ENCODE results near the gene DPYD.

DNA sequence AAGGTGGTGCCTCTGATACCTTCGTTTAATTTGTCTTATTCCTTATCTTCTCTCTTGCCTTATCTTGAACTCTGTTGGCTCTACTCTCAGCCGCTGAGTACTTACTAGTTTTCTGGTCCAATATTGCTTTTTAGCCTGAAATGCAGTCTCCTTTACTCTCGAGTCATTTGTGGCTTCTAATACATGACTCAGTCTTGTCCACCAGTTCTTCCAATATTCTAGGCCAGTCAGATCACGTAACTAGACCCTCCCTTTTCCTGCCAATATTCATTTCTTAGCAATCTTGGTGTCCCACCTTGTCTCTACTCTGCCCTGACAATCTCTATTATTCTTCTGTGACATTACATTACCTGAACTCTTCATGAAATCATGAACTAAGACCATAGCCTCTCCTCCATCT, 555.8 kb downstream of the DPYD start:
- TF ChIP-seq, protein P1, sequence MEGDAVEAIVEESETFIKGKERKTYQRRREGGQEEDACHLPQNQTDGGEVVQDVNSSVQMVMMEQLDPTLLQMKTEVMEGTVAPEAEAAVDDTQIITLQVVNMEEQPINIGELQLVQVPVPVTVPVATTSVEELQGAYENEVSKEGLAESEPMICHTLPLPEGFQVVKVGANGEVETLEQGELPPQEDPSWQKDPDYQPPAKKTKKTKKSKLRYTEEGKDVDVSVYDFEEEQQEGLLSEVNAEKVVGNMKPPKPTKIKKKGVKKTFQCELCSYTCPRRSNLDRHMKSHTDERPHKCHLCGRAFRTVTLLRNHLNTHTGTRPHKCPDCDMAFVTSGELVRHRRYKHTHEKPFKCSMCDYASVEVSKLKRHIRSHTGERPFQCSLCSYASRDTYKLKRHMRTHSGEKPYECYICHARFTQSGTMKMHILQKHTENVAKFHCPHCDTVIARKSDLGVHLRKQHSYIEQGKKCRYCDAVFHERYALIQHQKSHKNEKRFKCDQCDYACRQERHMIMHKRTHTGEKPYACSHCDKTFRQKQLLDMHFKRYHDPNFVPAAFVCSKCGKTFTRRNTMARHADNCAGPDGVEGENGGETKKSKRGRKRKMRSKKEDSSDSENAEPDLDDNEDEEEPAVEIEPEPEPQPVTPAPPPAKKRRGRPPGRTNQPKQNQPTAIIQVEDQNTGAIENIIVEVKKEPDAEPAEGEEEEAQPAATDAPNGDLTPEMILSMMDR (IDR thresholded peaks at IDR 0.05; ENCODE audit: insufficient read depth, low read depth, low read length): no peak
- no peak for TF ChIP-seq EZH2 (IDR thresholded peaks at IDR 0.05; ENCODE audit: insufficient read depth, low read length)

All from astrocyte (in vitro differentiated cells and primary cell).